Activated CD8-positive, alpha-beta memory T cell treated with anti-CD3 and anti-CD28 coated beads, Interleukin-2, amount 50 U/mL, for 24 hours (primary cell): Measurements from ENCODE around the gene TINAGL1.
A peak's percentile ranks its signal among the peaks of the same experiment; 100 is the strongest.
"Not testable (repeated sequence)": the region's sequence is repeated elsewhere in the genome, so short reads cannot be mapped to it uniquely, and the experiment has no call there.

Source experiments
- DNase-seq: peaks from one replicate; pipeline ENCODE4 v3.0.0-alpha.2; 2020; ENCODE audit errors: extremely low read depth

The TINAGL1 gene

DNA sequence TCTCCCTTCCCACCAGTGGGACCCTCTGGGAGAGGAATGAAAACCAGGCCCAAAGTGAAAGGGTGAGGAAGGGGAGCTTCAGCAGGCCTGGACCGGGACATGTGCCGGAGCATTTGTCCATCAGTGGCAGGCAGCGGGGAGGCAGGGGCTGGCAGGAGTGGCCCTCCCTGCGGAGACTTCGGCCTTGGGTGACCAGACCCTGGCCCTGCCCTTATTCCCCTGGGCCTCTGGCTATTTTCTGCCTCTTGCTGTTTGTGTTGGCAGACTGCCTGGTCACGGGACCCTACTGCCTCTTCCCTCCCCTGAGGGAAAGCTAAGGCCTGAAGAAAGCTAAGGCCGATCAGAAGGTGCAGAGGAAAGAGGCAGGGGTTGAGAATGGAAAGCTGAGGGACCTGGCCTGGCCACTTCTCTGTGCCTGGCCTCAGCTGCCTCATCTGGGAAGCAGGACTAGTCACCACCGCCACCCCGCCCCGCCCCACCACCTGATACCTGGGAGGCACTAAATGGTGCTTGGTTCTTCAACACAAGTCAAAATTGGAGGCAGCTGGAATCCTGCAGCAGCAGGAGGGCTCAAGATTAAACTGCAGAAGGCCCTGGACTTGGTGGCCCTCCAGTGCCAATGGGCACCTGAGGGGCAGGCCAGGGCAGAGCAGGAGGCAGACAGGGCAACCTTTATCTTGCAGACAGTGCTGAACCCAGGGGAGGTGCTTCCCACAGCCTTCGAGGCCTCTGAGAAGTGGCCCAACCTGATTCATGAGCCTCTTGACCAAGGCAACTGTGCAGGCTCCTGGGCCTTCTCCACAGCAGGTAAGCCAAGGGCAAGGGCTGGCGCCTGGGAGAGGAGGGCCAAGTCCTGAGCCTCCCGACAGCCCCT, 7.9 kb downstream of the TINAGL1 start:
- no peak for DNase-seq

DNA sequence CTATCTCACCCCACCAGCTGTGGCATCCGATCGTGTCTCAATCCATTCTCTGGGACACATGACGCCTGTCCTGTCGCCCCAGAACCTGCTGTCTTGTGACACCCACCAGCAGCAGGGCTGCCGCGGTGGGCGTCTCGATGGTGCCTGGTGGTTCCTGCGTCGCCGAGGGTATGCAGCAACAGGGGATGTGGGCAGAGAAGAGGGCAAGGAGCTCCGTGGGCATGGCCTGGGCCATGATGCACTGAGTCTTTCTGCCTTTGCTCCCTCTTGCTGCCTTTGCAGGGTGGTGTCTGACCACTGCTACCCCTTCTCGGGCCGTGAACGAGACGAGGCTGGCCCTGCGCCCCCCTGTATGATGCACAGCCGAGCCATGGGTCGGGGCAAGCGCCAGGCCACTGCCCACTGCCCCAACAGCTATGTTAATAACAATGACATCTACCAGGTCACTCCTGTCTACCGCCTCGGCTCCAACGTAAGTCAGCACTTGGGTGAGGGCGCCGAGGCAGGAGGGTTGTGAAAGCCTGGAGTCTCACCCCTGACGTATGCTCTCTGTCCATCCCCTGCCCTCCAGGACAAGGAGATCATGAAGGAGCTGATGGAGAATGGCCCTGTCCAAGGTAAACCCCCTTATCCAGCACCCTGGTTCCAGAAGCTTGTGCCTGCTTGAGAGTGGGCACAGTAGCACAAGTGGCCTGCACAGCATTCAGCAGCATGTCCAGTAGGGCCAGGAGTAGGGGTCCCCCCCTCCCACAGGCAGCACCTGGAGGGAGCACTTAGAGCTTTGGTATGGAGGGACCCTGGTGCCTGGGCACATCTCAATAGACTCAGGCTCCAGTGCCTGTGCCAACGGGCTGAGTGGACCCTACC, 8.8 kb downstream of the TINAGL1 start:
- no peak for DNase-seq

DNA sequence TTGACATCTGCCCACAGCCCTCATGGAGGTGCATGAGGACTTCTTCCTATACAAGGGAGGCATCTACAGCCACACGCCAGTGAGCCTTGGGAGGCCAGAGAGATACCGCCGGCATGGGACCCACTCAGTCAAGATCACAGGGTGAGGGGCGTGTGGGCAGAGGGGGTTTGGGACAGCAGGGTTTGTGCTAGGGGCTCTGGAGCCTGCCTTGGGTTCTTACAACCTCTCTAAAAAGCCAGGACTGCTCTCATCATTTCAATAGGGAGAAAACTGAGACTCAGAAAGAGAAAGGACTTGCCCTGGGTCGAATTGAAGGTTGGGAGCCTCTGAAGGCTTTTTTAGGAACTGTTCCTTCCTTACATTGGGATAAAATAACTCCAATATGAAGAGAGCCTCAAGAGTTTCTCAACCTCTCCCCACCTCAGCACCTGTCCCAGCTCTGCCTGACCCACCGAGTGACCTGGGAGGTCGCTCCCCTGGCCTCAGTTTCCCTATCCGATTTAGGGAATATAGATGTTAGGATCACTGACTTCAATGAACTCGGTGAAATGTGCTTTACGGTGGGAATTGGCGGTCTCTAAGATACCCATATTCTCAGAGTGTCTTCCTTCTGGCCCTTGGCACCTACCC, 9.5 kb downstream of the TINAGL1 start:
- no peak for DNase-seq

DNA sequence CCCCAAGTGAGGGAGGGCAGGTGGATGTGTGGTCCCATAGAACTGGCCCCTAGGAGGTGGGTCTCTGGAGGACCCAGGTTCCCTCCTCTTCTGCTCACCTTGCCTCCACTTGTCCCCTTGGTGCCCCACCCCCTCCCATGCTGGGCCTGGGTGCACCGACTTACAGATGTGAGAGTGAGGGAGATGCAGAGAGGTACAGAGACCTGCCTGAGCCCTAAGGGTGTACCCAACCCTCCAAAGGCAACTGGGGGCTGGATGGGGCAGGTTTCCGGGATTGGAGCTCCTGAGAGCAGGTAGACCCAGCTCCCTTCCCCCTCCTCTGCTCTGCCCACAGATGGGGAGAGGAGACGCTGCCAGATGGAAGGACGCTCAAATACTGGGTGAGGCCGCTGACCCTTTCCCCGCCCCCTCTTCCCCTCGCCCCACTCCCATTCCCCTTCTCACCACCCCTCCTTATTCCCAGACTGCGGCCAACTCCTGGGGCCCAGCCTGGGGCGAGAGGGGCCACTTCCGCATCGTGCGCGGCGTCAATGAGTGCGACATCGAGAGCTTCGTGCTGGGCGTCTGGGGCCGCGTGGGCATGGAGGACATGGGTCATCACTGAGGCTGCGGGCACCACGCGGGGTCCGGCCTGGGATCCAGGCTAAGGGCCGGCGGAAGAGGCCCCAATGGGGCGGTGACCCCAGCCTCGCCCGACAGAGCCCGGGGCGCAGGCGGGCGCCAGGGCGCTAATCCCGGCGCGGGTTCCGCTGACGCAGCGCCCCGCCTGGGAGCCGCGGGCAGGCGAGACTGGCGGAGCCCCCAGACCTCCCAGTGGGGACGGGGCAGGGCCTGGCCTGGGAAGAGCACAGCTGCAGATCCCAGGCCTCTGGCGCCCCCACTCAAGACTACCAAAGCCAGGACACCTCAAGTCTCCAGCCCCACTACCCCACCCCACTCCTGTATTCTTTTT, 10.3 kb downstream of the TINAGL1 start:
- no peak for DNase-seq

DNA sequence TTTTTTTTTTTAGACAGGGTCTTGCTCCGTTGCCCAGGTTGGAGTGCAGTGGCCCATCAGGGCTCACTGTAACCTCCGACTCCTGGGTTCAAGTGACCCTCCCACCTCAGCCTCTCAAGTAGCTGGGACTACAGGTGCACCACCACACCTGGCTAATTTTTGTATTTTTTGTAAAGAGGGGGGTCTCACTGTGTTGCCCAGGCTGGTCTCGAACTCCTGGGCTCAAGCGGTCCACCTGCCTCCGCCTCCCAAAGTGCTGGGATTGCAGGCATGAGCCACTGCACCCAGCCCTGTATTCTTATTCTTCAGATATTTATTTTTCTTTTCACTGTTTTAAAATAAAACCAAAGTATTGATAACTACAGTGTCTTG, 11.0 kb downstream of the TINAGL1 start:
- DNase-seq: not testable (repeated sequence)

DNA sequence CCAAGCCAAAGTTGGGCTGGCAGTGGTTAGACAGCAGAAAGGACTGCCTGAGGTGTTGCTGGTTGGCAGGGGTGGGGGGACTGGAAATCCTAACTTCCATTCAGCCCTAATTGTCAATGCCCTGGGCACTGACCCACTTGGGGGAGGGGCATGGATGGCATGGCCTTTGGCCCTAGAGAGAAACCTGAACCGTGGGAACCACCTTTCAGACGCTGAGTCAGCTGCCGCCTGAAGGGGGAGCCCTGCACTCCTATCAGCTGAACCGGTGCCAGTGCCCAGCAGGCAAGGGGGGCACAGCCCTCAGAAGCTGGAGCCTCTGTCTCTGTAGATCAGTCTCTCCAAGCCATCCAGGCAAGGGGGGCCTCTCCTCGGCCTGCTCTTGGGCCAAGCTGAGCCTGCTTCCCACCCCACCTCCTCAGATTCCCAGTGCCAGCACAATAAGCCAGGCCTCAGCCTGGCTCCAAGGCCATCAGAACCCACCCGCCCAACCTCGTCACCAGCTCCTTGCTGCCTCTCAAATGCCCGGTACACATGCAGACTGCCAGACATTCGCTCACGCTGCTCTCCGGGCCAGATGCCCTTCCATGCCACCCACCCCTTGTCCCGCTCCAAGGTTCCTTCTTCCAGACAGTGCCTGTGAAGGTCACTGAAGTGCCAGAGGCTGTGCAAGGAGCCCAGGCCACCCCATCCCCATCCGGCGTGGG, 11.6 kb downstream of the TINAGL1 start:
- peak; percentile 12 for DNase-seq

DNA sequence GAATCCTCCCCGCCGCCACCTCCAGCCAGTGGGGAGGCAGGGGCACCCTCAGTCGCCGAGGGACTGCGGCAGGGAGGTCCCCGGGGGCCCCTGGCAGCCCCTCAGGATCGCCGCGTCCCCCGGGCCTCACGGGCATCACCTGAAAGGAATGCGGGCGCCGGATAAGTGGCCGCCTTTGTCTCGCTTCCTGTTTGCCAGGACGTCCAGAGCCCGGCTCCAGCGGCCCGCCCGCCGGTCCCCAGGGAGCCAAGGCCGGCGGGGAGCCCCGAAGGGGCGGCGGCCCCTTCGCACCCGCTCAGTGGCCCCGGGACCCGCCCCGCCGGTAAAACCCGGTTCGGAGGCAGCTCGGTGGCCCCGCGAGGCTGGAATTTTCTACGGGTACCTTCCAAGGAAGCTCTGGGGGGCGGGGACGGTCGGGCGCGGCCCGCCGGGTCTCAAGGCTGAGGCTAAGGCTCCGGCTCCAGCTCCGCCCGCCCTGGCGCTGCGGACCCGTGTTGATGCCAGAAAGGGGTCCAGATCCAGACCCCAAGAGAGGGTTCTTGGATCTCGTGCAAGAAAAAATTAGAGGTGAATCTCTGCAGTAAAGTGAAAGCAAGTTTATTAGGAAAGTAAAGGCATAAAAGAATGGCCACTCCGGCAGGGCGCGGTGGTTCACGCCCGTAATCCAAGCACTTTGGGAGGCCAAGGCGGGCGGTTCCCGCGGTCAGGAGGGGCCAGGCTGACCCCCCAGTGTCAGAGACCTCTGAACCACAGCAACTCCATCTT, 12.6 kb downstream of the TINAGL1 start:
- no peak for DNase-seq

DNA sequence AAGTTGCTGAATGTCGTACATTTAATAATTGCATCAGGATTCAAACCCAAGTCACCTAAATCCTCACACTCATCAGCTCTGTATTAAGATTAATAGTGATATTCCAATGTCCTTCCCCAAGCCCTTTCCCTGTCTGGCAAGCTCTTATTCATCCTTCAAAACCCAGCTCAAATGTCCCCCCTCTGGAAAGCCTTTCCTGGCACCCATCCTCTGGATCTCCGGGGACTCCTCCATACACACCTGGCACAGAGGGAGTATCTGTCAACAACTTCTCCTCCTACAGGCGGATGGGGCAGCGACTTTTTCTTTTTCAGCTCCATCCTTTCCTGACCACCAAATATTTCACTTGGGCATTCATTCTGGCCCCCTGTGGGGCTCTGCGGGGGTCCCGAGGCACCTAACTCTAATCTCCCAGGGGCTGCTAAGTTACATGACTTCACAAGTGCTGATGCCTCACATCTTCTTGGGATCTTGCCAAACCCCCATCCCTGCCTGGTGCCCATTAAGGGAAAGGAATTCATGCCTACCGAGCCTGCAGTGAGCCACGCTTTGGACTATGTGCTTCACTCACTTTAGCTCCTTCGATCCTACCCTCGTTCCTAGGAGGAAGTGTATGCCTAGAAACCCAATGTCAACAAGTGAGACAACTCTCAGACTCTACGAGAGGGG, 15.2 kb downstream of the TINAGL1 start:
- DNase-seq: no peak

DNA sequence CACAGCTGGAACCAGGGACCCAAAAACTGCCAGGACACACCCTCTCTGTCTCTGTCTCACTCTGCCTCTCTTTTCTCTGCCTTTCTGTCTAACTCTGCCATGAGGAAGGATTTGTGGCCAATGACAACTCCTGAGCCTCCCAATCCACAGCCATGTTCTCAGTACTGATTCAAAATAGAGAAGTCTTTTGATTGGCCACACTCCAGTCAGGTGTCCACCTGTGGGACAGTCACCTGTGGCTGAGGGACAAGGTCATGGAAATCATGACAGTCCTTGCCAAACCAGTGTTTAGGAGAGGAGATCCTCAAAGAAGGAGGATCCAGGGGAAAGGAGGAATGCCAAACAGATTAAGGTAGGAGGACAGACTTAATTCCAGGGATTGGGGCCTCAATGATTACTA, 15.8 kb downstream of the TINAGL1 start:
- no peak for DNase-seq

DNA sequence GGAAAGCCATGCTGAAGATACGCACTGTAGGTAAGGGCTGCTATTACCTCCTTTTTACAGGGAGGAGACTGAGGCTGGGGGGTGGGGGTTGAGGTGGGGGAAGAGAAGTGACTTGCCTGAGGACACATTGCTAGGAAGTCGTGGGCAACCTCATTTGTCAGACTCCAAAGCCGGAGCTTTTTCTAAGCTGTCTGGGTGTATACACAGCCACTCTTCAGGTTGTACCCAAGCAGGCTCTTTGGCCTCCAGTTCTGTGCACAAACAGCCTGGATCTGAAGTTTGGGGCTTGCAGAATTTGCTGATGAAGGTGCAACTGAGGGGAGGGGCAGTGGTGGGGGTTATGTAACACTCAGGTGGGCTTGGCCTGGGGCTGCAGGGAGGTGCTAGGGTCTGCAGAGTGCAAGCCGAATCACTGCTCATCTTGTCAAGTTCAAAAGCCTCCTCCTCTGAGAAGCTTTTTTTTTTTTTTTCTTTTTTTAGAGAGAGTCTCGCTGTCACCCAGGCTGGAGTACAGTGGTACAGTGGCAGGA, 16.9 kb downstream of the TINAGL1 start:
- DNase-seq: no peak

DNA sequence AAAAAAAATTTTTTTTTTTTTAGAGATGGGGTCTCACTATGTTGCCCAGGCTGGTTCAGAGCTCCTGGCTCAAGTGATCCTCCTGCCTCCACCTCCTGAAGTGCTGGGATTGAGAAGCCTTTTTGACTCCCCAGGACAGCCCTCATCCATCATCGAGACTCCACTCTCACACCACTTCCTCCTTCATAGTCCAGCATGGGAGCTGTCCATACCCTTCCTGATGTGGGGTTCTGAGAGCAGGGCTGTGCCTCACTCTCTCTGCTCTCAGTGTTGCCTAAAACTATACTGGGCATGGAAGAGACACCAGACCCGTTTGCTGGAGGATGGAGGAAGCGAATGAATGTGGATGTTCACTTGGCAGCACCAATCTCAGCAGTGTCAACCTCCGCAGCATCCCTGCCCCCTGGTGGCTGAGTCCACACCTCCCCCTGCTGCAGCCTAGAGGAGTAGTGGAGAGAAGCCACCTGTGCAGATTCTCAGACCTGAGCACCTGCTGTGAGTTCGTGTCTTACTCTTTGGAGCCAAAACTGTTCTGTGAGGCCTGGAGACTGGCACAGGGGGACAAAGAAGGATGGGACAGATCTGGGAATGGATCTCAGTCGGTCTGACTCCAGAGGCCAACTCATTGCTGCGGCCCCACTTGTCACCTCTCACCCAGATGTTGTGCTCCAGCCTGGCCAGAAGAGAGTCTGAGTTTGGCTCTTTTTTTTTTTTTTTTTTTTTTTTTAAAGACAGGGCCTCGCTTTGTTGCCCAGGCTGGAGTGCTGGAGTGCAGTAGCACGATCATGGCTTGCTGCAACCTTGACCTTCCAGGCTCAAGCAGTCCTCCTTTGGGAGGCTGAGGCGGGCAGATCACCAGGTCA, 17.7 kb downstream of the TINAGL1 start:
- DNase-seq: peak; percentile 25

DNA sequence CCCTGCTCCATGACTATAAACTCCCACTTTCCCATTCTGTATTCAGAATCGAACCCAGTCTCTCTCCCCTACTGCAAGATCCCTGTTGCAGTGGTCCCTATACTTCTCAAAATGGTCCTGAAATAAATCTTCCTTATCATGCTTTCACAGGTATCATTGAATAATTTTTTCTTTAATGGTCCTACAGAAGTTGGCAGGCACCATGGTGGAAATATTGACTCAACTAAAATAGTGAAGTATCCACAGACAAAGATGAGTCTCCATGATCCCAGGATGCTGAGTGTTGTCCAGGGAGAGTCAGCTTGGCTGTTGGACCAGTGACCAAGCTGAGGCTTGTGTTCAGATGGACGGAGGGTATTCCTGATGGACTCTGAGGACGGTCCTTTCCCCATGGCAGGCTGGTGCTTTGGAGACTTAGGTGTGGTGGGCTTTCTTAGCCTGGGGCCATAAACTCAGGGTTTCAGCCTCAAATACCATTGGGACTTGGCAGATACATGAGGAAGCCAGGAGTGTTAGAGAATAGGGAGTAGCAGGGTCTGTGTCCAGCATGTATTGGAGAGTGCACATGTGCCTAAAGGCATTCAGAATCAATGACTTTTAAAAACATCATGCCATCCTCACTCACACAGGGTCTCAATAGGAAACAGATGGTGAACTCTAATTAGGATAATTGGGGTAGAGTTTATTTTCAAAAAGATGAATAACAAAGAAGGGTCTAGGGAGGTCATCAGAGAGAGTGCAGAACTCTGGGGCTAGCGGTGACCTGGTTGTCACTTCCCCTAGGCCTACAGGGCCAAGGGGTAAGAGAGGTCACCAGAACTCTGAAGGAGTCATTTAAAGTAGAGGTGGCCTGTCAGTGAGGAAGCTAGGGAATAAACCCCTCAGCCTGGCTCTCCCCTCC, 19.8 kb downstream of the TINAGL1 start:
- no peak for DNase-seq

DNA sequence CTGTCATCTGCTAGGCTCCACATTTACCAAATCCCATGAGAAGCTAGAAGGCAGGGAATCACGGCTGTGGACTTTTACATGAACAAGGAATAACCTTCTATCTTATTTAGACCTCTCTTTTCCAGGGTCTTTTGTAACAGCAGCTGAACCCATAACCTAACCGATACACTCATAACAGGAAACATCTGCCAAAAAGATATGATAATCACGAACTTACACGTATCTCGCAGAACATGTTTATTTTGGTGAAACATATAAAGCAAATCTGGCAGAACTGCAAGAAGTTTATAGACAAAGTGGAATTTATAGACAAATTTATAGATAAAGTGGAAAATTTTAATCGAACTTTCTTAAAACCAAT, 20.4 kb downstream of the TINAGL1 start:
- DNase-seq: no peak

DNA sequence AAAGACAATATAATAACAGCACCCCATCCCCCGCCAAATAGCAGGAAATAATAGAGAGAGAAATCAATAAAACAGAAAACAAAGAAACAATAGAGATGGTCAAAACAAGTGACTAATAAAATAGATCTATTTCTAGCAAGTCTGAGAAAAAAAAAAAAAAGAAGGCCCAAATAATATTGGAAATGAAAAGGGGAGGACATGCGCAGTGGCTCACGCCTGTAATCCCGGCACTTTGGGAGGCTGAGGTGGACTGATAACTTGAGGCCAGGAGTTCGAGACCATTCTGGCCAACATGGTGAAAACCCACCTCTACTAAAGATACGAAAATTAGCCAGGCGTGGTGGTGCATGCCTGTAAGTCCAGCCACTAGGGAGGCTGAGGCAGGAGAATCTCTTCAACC, 22.7 kb downstream of the TINAGL1 start:
- DNase-seq: no peak

DNA sequence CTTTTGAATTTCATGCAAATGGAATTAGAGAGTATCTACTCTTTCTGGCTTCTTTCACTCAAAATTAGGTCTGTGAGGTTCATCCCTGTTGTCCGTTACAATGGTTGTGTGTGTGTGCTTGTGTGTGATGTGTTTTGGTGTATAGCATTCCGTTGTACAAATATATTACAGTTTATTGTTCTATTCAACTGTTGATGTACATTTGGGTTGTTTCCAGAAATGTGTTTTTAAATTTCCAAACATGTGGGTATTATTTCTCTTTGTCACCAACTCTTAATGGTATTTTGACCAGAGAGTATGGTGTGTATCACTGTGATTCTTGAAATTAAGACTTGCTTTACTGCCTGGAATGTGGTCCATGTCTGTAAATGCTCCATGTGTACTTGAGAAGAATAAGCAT, 24.3 kb downstream of the TINAGL1 start:
- DNase-seq: no peak

DNA sequence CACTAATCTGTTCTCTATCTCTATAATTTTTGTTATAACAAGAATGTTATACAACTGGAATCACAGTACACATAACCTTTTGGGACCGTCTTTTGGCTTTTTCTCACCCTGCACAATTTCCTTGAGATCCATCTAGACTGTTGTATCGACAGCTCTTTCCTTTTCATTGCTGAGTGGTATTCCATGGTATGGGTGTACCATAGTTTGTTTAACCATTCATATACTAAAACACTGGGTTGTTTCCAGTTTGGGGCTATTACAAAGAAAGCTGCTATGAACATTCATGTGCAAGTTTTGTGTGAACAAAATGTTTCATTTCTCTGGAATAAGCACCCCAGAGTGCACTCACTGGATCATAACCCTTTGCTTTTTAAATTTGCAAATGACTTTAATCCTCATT, 25.8 kb downstream of the TINAGL1 start:
- no peak for DNase-seq

DNA sequence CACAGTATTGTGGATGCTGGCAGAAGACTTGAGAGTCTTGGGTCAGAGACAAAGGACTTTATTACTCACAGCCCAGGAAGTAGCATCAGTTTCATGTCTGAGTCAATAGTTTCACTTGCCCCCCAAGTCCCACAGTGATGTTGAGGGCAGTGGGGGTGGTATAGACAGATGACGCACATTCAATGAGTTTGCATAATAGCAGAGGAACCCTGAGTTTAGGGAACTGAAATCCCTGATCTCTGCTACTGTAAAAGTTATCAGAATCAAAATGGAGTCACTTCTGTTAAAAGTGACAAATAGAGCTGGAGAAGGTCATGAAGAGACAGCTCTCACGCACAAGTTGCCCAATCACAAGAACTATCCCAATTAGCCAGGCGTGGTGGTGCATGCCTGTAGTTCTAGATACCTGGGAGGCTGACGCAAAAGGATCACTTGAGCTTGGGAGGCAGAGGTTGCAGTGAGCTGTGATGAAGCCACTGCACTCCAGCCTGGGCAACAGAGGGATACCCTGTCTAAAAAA, 29.7 kb downstream of the TINAGL1 start:
- no peak for DNase-seq
